Measurements from ENCODE around the gene CDK14. TPM values are rescaled to one million over a fixed set of nuclear protein-coding genes. Genes with fewer than 3 reads are reported as not detected.

The CDK14 gene
- total RNA-seq, 2 donors from 2014 or later = 0.49 to 1.7 TPM

GRCh38 chr7:90602303-90602702, 6.2 kb downstream of the CDK14 start:
- Mint-ChIP-seq H3K9me3 (no peaks in the 10 kb centered on the region), H3K27ac (no peak overlapping the region), H3K4me3 (no peak overlapping the region), H3K27me3 (ENCODE audit: low read depth) (peaks cover 41% of the 10 kb centered on the region), H3K36me3 (ENCODE audit: insufficient read depth in 2 of 2) (peaks cover 0 to 1% of the 10 kb centered on the region in 2 donors), H3K4me1 (ENCODE audit: low read depth) (peaks cover 6% of the 10 kb centered on the region)
- ATAC-seq (replicated peaks in 1 of 2) (no peak), DNase-seq (no peak)

- no peaks in the 10 kb centered on the region for H3K4me1 Mint-ChIP-seq (ENCODE audit: low read depth)
These were observed 7.2 kb downstream of the CDK14 start for GRCh38 chr7:90603346-90603745.

GRCh38 chr7:90604383-90604782, 8.3 kb downstream of the CDK14 start:
- peaks cover 28% of the 10 kb centered on the region for H3K27me3 Mint-ChIP-seq (ENCODE audit: low read depth)
- DNase-seq (no peak), ATAC-seq (replicated peaks in 1 of 2) (no peak)
- H3K4me3 Mint-ChIP-seq = no peak overlapping the region
- H3K9me3 Mint-ChIP-seq = no peaks in the 10 kb centered on the region
- H3K27ac Mint-ChIP-seq = no peak overlapping the region
- no peaks in the 10 kb centered on the region for H3K4me1 Mint-ChIP-seq (ENCODE audit: low read depth)
- no peaks in the 10 kb centered on the region for H3K36me3 Mint-ChIP-seq (ENCODE audit: insufficient read depth in 2 of 2)

More at GRCh38 chr7:90603346-90603745, 7.2 kb downstream of the CDK14 start:
- DNase-seq = no peak
- Mint-ChIP-seq H3K36me3 (ENCODE audit: insufficient read depth in 2 of 2) (no peaks in the 10 kb centered on the region), H3K27me3 (ENCODE audit: low read depth) (peaks cover 30% of the 10 kb centered on the region), H3K27ac (no peak overlapping the region), H3K9me3 (no peaks in the 10 kb centered on the region), H3K4me3 (no peak overlapping the region)
- ATAC-seq (replicated peaks in 1 of 2) = no peak

DNA sequence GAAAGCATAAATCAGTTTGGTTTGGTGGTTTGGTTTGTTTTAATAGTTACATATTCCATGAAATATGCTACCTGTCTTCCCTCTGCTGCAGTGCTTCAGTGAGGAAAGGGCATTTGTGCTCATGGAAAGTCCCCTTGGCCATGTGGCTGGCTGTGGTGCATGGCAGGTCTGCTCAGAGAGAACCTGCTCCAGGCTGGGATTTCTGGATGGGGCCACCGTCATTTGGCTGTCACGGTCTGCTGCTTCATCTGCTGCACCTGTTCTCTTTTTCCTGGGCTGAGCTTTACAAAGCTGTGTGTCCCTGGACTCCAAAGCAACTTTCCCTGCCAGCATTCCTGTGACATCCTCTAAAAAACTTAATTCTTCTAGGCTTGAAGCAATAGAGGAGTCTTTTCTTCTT, 8.9 kb downstream of the CDK14 start:
- Mint-ChIP-seq H3K4me1 (ENCODE audit: low read depth) (no peaks in the 10 kb centered on the region), H3K27me3 (ENCODE audit: low read depth) (peaks cover 32% of the 10 kb centered on the region), H3K36me3 (ENCODE audit: insufficient read depth in 2 of 2) (no peaks in the 10 kb centered on the region), H3K4me3 (no peak overlapping the region), H3K9me3 (no peaks in the 10 kb centered on the region), H3K27ac (no peak overlapping the region)
- ATAC-seq (replicated peaks in 1 of 2) = no peak
- no peak for DNase-seq

- H3K4me3 Mint-ChIP-seq = no peak overlapping the region
- no peak for DNase-seq
- ATAC-seq (replicated peaks in 1 of 2) = no peak
- H3K9me3 Mint-ChIP-seq = no peaks in the 10 kb centered on the region
- peaks cover 2% of the 10 kb centered on the region for H3K4me1 Mint-ChIP-seq (ENCODE audit: low read depth)
- no peaks in the 10 kb centered on the region for H3K36me3 Mint-ChIP-seq (ENCODE audit: insufficient read depth in 2 of 2)
- peaks cover 29% of the 10 kb centered on the region for H3K27me3 Mint-ChIP-seq (ENCODE audit: low read depth)
- no peak overlapping the region for H3K27ac Mint-ChIP-seq
These were observed 11.1 kb downstream of the CDK14 start for GRCh38 chr7:90607196-90607595.

DNA sequence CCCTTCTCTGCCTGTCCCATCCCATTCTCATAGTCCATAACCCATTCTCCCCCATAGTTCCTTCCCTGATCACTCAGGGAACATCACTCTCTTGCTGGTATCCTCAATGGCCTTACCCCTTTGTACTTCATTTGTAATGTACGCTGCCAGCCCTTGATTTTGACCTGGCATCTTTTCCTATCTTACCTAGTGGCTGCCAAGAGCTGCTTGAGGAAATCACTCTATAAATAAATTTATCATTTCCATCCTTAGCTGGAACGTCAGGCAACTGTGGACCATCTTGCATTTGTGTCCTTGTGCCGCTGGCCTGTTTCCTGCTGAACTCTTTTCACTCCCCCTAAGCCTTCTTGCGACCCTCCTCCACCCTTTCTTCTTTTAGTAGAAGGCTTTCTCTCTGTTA, 14.0 kb downstream of the CDK14 start:
- DNase-seq = no peak
- H3K36me3 Mint-ChIP-seq (ENCODE audit: insufficient read depth in 2 of 2) = no peaks in the 10 kb centered on the region
- peaks cover 27% of the 10 kb centered on the region for H3K27me3 Mint-ChIP-seq (ENCODE audit: low read depth)
- no peaks in the 10 kb centered on the region for H3K9me3 Mint-ChIP-seq
- no peak for ATAC-seq (replicated peaks in 1 of 2)
- no peak overlapping the region for H3K4me3 Mint-ChIP-seq
- H3K27ac Mint-ChIP-seq = no peak overlapping the region
- peaks cover 16% of the 10 kb centered on the region for H3K4me1 Mint-ChIP-seq (ENCODE audit: low read depth)

DNA sequence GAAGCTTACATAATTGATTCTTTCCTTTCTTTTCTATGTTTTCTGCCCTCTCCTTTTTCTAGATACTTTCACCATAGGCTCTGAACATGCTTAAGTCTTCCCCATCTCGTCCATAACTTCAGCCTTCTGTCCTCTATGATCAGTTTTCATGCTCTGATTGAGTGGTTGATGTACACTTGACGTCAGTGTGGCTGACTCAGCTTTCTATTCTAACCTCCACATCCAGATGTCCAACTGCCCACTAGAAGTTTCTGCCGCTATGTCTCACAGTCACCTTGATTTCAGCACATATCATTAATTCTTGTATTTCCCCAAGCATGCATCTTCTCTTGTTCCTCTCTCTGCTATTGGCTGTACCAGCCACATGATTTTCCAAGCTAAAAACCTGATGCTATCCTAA, 15.0 kb downstream of the CDK14 start:
- H3K4me1 Mint-ChIP-seq (ENCODE audit: low read depth) = peaks cover 16% of the 10 kb centered on the region

DNA sequence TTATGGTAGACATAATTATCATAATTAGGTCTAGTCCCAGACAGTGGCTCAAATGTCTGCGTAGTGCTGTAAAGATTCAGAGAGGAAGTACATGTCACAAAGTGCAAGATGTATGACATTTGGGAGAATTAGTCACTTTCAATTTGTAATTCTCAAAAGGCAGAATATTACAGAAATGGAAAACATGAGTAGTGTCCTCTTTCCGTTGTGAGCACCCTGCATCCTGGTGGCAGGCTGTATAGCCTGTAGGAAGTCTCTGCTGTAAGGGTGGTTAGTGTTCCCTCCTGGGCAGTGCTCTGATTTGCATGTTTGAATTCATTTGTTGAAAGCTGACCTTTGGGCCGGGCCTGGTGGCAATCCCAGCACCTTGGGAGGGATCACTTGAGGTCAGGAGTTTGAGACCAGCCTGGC, 17.0 kb downstream of the CDK14 start:
- peak overlapping the region; percentile 55 to 58 for H3K4me3 Mint-ChIP-seq
- peak overlapping the region; percentile 55 for H3K27ac Mint-ChIP-seq

More for the DNA sequence above, 15.0 kb downstream of the CDK14 start:
- no peaks in the 10 kb centered on the region for H3K36me3 Mint-ChIP-seq (ENCODE audit: insufficient read depth in 2 of 2)
- ATAC-seq (replicated peaks in 1 of 2) (no peak), DNase-seq (no peak)
- peaks cover 27% of the 10 kb centered on the region for H3K27me3 Mint-ChIP-seq (ENCODE audit: low read depth)
- no peaks in the 10 kb centered on the region for H3K9me3 Mint-ChIP-seq
- no peak overlapping the region for H3K4me3 Mint-ChIP-seq
- no peak overlapping the region for H3K27ac Mint-ChIP-seq

GRCh38 chr7:90617442-90617841, 21.3 kb downstream of the CDK14 start:
- peaks cover 30% of the 10 kb centered on the region for H3K4me1 Mint-ChIP-seq (ENCODE audit: low read depth)
- H3K4me3 Mint-ChIP-seq = no peak overlapping the region
- ATAC-seq (replicated peaks in 1 of 2) (peak; percentile 25 to 28), DNase-seq (no peak)
- no peaks in the 10 kb centered on the region for H3K9me3 Mint-ChIP-seq
- H3K27me3 Mint-ChIP-seq (ENCODE audit: low read depth) = peaks cover 12% of the 10 kb centered on the region
- H3K27ac Mint-ChIP-seq = no peak overlapping the region
- no peaks in the 10 kb centered on the region for H3K36me3 Mint-ChIP-seq (ENCODE audit: insufficient read depth in 2 of 2)

More for the DNA sequence above, 17.0 kb downstream of the CDK14 start:
- H3K9me3 Mint-ChIP-seq = no peaks in the 10 kb centered on the region
- H3K27me3 Mint-ChIP-seq (ENCODE audit: low read depth) = peaks cover 27% of the 10 kb centered on the region
- no peaks in the 10 kb centered on the region for H3K36me3 Mint-ChIP-seq (ENCODE audit: insufficient read depth in 2 of 2)
- DNase-seq (peak; percentile 8 to 24), ATAC-seq (replicated peaks in 1 of 2) (peak; percentile 91 to 93)
- peaks cover 30% of the 10 kb centered on the region for H3K4me1 Mint-ChIP-seq (ENCODE audit: low read depth)

DNA sequence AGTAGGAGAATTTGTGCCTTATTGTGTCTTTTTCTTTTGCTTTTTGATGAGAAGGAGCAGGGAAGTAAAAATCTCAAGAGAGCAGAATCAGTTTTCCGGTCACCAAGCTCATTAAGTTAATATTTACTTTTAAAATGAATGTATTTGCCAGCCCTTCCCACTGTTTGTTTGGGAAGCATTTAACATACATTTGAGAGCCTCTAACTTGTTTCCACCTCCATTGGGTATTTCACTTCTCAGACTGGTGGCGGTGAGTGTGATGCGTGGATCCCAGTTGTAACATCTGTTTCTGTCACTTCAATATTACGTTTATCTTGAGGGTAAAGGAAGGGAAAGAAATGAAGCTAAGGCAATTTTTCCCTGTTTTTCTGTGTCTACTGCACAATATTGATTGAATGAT, 22.8 kb downstream of the CDK14 start:
- Mint-ChIP-seq H3K36me3 (ENCODE audit: insufficient read depth in 2 of 2) (no peaks in the 10 kb centered on the region), H3K27me3 (ENCODE audit: low read depth) (peaks cover 14% of the 10 kb centered on the region)

GRCh38 chr7:90621125-90621746, 25.1 kb downstream of the CDK14 start:
- H3K27me3 Mint-ChIP-seq (ENCODE audit: low read depth) = peaks cover 14% of the 10 kb centered on the region
- H3K27ac Mint-ChIP-seq = no peak overlapping the region
- no peaks in the 10 kb centered on the region for H3K36me3 Mint-ChIP-seq (ENCODE audit: insufficient read depth in 2 of 2)
- H3K9me3 Mint-ChIP-seq = no peaks in the 10 kb centered on the region
- peaks cover 18% of the 10 kb centered on the region for H3K4me1 Mint-ChIP-seq (ENCODE audit: low read depth)
- DNase-seq = no peak
- no peak overlapping the region for H3K4me3 Mint-ChIP-seq
- no peak for ATAC-seq (replicated peaks in 1 of 2)

More for the DNA sequence above, 22.8 kb downstream of the CDK14 start:
- Mint-ChIP-seq H3K9me3 (no peaks in the 10 kb centered on the region), H3K4me3 (no peak overlapping the region), H3K27ac (no peak overlapping the region), H3K4me1 (ENCODE audit: low read depth) (peaks cover 18% of the 10 kb centered on the region)
- ATAC-seq (replicated peaks in 1 of 2) (no peak), DNase-seq (no peak)

DNA sequence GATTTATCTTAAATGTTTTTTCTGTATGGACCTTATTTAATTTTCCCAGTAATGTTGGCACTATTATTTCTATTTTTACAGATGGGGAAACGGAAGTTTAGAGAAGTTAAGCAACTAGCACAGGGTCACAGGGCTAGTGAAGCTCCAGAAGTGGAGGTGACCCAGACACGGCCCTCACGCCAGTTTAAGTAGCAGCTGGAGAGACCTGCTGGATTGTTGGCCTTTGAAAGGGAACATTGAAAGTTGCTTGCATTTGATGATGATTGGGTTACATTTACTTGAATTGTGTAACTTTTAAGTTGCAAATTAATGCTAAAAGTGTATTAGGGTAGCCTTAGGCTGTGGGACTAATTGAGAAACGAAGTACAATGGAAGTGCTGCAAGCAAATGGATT, 25.6 kb downstream of the CDK14 start:
- H3K27me3 Mint-ChIP-seq (ENCODE audit: low read depth) = peaks cover 14% of the 10 kb centered on the region
- H3K4me1 Mint-ChIP-seq (ENCODE audit: low read depth) = peaks cover 18% of the 10 kb centered on the region
- no peaks in the 10 kb centered on the region for H3K36me3 Mint-ChIP-seq (ENCODE audit: insufficient read depth in 2 of 2)
- H3K27ac Mint-ChIP-seq = no peak overlapping the region
- no peak overlapping the region for H3K4me3 Mint-ChIP-seq
- ATAC-seq (replicated peaks in 1 of 2) (no peak), DNase-seq (no peak)
- H3K9me3 Mint-ChIP-seq = no peaks in the 10 kb centered on the region

DNA sequence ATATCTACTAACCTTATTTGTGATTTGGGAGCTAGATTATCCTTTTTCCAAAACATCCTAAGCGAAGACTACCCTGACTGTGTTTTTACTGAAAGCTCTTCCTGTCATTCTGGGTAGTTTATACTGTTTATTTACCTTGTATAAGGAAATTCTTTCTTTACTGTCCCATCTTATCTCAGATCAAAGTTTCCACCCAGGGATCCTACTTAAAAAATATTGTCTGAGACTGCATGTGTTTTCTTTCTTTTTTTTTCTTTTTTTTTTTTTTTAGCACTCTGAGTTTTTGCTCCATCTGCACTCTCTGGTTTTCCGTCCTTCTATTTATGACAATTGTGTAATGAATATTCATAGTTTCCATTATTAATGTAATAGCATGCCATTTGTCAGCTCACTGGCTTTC, 26.5 kb downstream of the CDK14 start:
- peaks cover 14% of the 10 kb centered on the region for H3K27me3 Mint-ChIP-seq (ENCODE audit: low read depth)
- H3K4me3 Mint-ChIP-seq = no peak overlapping the region
- no peak overlapping the region for H3K27ac Mint-ChIP-seq
- no peaks in the 10 kb centered on the region for H3K9me3 Mint-ChIP-seq
- ATAC-seq (replicated peaks in 1 of 2) = no peak
- DNase-seq = no peak
- no peaks in the 10 kb centered on the region for H3K36me3 Mint-ChIP-seq (ENCODE audit: insufficient read depth in 2 of 2)
- peaks cover 9% of the 10 kb centered on the region for H3K4me1 Mint-ChIP-seq (ENCODE audit: low read depth)

- no peak for DNase-seq
- Mint-ChIP-seq H3K9me3 (no peaks in the 10 kb centered on the region), H3K36me3 (ENCODE audit: insufficient read depth in 2 of 2) (no peaks in the 10 kb centered on the region), H3K4me3 (no peak overlapping the region), H3K27ac (no peak overlapping the region), H3K4me1 (ENCODE audit: low read depth) (no peaks in the 10 kb centered on the region), H3K27me3 (ENCODE audit: low read depth) (peaks cover 14% of the 10 kb centered on the region)
- no peak for ATAC-seq (replicated peaks in 1 of 2)
These were observed 28.2 kb downstream of the CDK14 start for GRCh38 chr7:90624225-90624911.
